MCF 10A (cell line): ENCODE measurements around the gene TAS1R1. TPM values are rescaled to one million over a fixed set of nuclear protein-coding genes. Genes with fewer than 3 reads are reported as not detected.

Source experiments
- total RNA-seq: library from RNA; stranded (reverse); gene quantifications from 2 replicates; pipeline ENCODE4 v1.2.3, GENCODE V29; 2022

TAS1R1 gene
- total RNA-seq, 1 experiment from 2014 or later, result not detected

Other genes starting within 250 kb of the TAS1R1 start
- 110 and 117 TPM in 2 replicates for gene ACOT7, start 161.5 kb upstream of the TAS1R1 start, total RNA-seq
- gene HES2, start 135.4 kb upstream of the TAS1R1 start, total RNA-seq, result 5.0 and 7.6 TPM in 2 replicates
- gene ESPN, start 130.5 kb upstream of the TAS1R1 start, total RNA-seq, result 0.68 TPM in 1 of 2 replicates, not detected in the other
- gene TNFRSF25, start 89.1 kb upstream of the TAS1R1 start, total RNA-seq, result 27.6 and 33.7 TPM in 2 replicates
- gene PLEKHG5, start 63.6 kb upstream of the TAS1R1 start, total RNA-seq, result 32.3 and 35.9 TPM in 2 replicates
- gene NOL9, start 794 bp upstream of the TAS1R1 start, total RNA-seq, result 49.2 and 62.3 TPM in 2 replicates
- 40.6 TPM in 2 replicates for gene ZBTB48, start 24.7 kb downstream of the TAS1R1 start, total RNA-seq
- 14.0 and 19.5 TPM in 2 replicates for gene KLHL21, start 47.6 kb downstream of the TAS1R1 start, total RNA-seq
- gene PHF13, start 58.4 kb downstream of the TAS1R1 start, total RNA-seq, result 10.3 and 12.7 TPM in 2 replicates
- gene THAP3, start 69.6 kb downstream of the TAS1R1 start, total RNA-seq, result 14.7 and 18.9 TPM in 2 replicates
- gene DNAJC11, start 146.5 kb downstream of the TAS1R1 start, total RNA-seq, result 70.4 and 76.1 TPM in 2 replicates
- 74.1 and 95.8 TPM in 2 replicates for gene CAMTA1, start 230.1 kb downstream of the TAS1R1 start, total RNA-seq